ENCODE data around the gene SLC16A9.

DNA sequence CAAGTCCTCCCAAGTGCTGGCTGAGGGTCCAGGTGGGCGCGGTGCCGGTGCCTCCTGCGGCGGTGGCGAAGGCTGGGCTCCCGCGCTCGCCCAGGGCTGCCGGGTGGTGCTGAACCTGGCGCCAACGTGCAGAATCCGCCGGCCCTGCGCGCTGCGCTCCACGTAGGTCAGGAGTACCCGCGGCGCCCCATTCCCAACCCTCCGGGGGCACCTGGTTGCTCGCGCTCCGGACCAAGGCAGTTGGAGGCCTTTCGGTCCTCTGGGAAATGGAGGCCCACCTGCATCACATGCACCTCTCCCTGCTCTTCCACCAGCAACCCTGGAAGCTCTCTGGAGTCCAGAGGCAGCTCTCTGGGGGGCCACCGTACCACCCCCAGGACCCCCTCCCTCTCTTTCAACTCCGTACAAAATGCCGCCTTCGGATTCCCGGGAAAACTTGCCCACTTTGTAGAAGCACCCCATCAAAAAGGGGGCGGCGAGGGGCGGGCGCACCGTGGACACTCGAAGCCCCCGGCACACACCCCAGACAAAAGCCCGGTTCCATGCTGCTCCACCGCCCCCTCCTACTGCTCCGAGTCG lies 745 bp downstream of the SLC16A9 start:
- TF ChIP-seq, protein P1, sequence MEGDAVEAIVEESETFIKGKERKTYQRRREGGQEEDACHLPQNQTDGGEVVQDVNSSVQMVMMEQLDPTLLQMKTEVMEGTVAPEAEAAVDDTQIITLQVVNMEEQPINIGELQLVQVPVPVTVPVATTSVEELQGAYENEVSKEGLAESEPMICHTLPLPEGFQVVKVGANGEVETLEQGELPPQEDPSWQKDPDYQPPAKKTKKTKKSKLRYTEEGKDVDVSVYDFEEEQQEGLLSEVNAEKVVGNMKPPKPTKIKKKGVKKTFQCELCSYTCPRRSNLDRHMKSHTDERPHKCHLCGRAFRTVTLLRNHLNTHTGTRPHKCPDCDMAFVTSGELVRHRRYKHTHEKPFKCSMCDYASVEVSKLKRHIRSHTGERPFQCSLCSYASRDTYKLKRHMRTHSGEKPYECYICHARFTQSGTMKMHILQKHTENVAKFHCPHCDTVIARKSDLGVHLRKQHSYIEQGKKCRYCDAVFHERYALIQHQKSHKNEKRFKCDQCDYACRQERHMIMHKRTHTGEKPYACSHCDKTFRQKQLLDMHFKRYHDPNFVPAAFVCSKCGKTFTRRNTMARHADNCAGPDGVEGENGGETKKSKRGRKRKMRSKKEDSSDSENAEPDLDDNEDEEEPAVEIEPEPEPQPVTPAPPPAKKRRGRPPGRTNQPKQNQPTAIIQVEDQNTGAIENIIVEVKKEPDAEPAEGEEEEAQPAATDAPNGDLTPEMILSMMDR (IDR thresholded peaks at IDR 0.05), result no peak
- no peak for TF ChIP-seq ZFX (IDR thresholded peaks at IDR 0.05; ENCODE audit: borderline replicate concordance)

All from 22Rv1 (cell line).